ENCODE measurements around the gene TMEM60. TPM values are rescaled to one million over a fixed set of nuclear protein-coding genes. Genes with fewer than 3 reads are reported as not detected.
A peak's percentile ranks its signal among the peaks of the same experiment; 100 is the strongest.

Gene TMEM60
- total RNA-seq, 1 experiment from 2014 or later = 44.8 TPM

GRCh38 chr7:77771901-77772300 is 26.3 kb downstream of the TMEM60 start:
- peak; percentile 19 for DNase-seq (ENCODE audit: low read depth)

GRCh38 chr7:77770316-77770715 is 27.9 kb downstream of the TMEM60 start:
- no peak for DNase-seq (ENCODE audit: low read depth)

GRCh38 chr7:77766801-77767605 is 31.2 kb downstream of the TMEM60 start:
- DNase-seq (ENCODE audit: low read depth) = no peak

GRCh38 chr7:77765906-77766800 is 32.1 kb downstream of the TMEM60 start:
- no peak for DNase-seq (ENCODE audit: low read depth)

GRCh38 chr7:77765481-77765880 is 32.8 kb downstream of the TMEM60 start:
- DNase-seq (ENCODE audit: low read depth) = no peak

GRCh38 chr7:77760809-77761453 is 37.3 kb downstream of the TMEM60 start:
- no peak for DNase-seq (ENCODE audit: low read depth)

GRCh38 chr7:77759294-77759889 is 38.8 kb downstream of the TMEM60 start:
- peak; percentile 73 for DNase-seq (ENCODE audit: low read depth)

- no peak for DNase-seq (ENCODE audit: low read depth)
Observed at GRCh38 chr7:77757589-77757988, 40.6 kb downstream of the TMEM60 start.

GRCh38 chr7:77753173-77753572 is 45.1 kb downstream of the TMEM60 start:
- DNase-seq (ENCODE audit: low read depth) = no peak

GRCh38 chr7:77752016-77752415 is 46.2 kb downstream of the TMEM60 start:
- DNase-seq (ENCODE audit: low read depth) = no peak

GRCh38 chr7:77747718-77748117 is 50.5 kb downstream of the TMEM60 start:
- no peak for DNase-seq (ENCODE audit: low read depth)

GRCh38 chr7:77747178-77747577 is 51.1 kb downstream of the TMEM60 start:
- DNase-seq (ENCODE audit: low read depth) = no peak

GRCh38 chr7:77746824-77747165 is 51.4 kb downstream of the TMEM60 start:
- no peak for DNase-seq (ENCODE audit: low read depth)

- DNase-seq (ENCODE audit: low read depth) = no peak
Observed at GRCh38 chr7:77746164-77746823, 51.9 kb downstream of the TMEM60 start.

GRCh38 chr7:77745746-77746145 is 52.5 kb downstream of the TMEM60 start:
- DNase-seq (ENCODE audit: low read depth) = no peak

Other genes with a start within 250 kb of the TMEM60 start
- 13.7 and 18.8 TPM in 2 replicates for gene RSBN1L, start 102.0 kb downstream of the TMEM60 start, total RNA-seq (2014; rRNA removed)
- 49.6 and 51.7 TPM in 2 replicates for gene PHTF2, start 339 bp upstream of the TMEM60 start, total RNA-seq (2014; rRNA removed)

Measured in LHCN-M2 (cell line).